GM18505 (cell line): ENCODE results near the gene DNAJB4.
"Not testable (repeated sequence)": the region's sequence is repeated elsewhere in the genome, so short reads cannot be mapped to it uniquely, and the experiment has no call there.

Experiments
- ATAC-seq: cut with Tn5 transposase; IDR thresholded peaks from one replicate; pipeline ENCODE4 v1.9.1; 2021; ENCODE audit not compliant: unreplicated experiment
- POLR2A ChIP-seq: IDR thresholded peaks from 4 replicates; pipeline ENCODE4 v1.6.1; 2011; ENCODE audit warnings: borderline replicate concordance; ENCODE audit not compliant: insufficient read depth, insufficient read length; ENCODE audit errors: extremely low read depth

DNAJB4 gene

GRCh38 chr1:78004719-78005447, at the start of gene DNAJB4:
Gene DNAJB4 (plus strand): TSS chr1:78004939. CDS start chr1:78005111, 172 bp downstream.
- no peak for TF ChIP-seq POLR2A
- peak; percentile 99 for ATAC-seq

- ATAC-seq = no peak
- TF ChIP-seq POLR2A = no peak
Measured at GRCh38 chr1:77955709-77956108, 49.0 kb upstream of the DNAJB4 start.

GRCh38 chr1:77956464-77956863, 48.3 kb upstream of the DNAJB4 start:
- no peak for TF ChIP-seq POLR2A
- no peak for ATAC-seq

- no peak for TF ChIP-seq POLR2A
- ATAC-seq = no peak
Measured at GRCh38 chr1:77958391-77958790, 46.3 kb upstream of the DNAJB4 start.

GRCh38 chr1:77958850-77959249, 45.9 kb upstream of the DNAJB4 start:
- no peak for ATAC-seq
- TF ChIP-seq POLR2A = no peak

- ATAC-seq = no peak
- no peak for TF ChIP-seq POLR2A
Measured at GRCh38 chr1:77961392-77961791, 43.3 kb upstream of the DNAJB4 start.

GRCh38 chr1:77966291-77966690, 38.4 kb upstream of the DNAJB4 start:
- no peak for ATAC-seq

GRCh38 chr1:77970192-77970591, 34.5 kb upstream of the DNAJB4 start:
- no peak for ATAC-seq
- TF ChIP-seq POLR2A = no peak

More at GRCh38 chr1:77966291-77966690, 38.4 kb upstream of the DNAJB4 start:
- TF ChIP-seq POLR2A = no peak

GRCh38 chr1:77972080-77972479, 32.7 kb upstream of the DNAJB4 start:
- no peak for ATAC-seq
- TF ChIP-seq POLR2A = no peak

GRCh38 chr1:77975386-77975785, 29.4 kb upstream of the DNAJB4 start:
- no peak for ATAC-seq
- TF ChIP-seq POLR2A = no peak

GRCh38 chr1:77975907-77976306, 28.8 kb upstream of the DNAJB4 start:
- ATAC-seq = no peak
- no peak for TF ChIP-seq POLR2A

GRCh38 chr1:77976433-77977076, 28.2 kb upstream of the DNAJB4 start:
- no peak for TF ChIP-seq POLR2A
- ATAC-seq = no peak

GRCh38 chr1:77977989-77978292, 26.8 kb upstream of the DNAJB4 start:
- no peak for TF ChIP-seq POLR2A
- ATAC-seq = no peak

- ATAC-seq = peak; percentile 62
- TF ChIP-seq POLR2A = peak; percentile 72
Measured at GRCh38 chr1:77978293-77978968, 26.3 kb upstream of the DNAJB4 start.

- peak; percentile 81 for ATAC-seq
- peak; percentile 94 for TF ChIP-seq POLR2A
Measured at GRCh38 chr1:77978969-77979876, 25.5 kb upstream of the DNAJB4 start, which contains the start of gene FUBP1. Gene FUBP1 (minus strand): TSS chr1:77979072. CDS start chr1:77979004, 68 bp downstream.

GRCh38 chr1:77983352-77983996, 21.3 kb upstream of the DNAJB4 start:
- not testable (repeated sequence) for ATAC-seq
